ENCODE measurements around the gene CHMP6.

The CHMP6 gene

DNA sequence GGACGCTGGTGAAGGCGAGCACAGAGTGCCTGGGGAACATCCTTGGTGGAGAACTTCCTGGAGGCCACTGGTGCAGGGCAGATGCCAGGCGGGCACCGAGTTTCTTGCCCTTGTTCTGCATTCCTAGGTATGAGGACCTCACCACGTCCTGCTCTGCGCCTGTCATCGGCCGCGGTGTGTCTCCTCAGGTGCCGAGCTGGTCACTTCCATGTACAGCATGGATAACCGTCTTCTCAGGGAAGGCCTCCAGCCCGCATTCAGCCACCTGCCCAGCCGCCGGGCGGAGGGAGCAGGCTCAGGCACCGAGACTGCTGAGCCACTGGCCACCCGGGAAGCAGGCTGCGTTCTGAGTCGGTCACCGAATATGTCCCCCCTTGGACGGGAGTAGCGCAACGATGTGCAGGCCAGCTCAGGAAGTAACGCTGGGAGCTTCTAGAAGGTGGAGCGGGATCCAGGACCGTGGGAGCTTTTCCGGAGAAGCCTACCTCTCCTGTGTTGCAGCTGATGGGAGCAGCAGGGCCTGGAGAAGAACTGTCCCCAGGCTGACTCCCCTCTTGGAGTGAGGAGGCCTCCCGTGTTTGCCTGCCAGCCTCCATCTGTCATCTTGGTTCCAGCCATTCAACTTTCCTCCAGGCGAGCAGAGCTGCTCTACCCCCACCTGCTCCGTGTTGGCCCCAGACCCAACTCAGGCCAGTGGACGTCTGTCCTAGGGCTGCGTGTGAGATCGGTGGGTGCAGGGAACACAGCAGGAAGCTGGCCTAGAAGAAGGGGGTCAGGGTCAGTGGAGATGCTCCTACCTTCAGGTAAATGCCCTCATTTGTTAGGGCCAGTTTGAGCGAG is 41.2 kb downstream of the CHMP6 start:
- DNase-seq = no peak

DNA sequence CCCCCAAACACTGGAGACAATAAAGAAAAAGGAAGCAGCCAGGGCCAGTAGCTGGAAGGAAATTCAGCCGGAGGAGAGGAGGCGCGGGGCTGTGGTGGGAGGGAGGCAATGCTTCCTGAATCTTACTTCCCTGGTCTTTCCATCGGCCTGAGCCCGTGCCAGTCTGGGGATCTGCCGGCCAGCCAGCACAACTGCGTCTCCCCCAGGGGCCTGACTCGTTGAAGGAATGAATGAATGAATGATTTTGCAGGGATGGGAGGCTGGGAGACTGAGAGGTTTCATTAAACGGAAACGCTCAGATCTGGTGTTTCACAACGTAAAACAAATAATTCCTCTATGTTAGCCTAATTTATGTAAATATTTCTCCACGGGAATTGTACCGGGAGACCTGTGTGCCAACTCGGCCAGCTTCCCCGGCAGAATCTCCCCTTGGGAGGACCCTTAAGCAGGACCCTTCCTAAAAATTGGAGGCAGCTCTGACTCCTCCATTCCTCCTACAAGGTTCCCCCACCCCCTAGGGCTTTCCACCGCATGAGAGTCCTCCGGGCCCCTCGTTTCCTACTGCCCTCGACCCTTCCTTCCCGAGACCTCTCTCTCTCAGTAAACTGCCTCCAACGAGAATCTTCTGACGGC is 42.0 kb downstream of the CHMP6 start:
- no peak for DNase-seq

DNA sequence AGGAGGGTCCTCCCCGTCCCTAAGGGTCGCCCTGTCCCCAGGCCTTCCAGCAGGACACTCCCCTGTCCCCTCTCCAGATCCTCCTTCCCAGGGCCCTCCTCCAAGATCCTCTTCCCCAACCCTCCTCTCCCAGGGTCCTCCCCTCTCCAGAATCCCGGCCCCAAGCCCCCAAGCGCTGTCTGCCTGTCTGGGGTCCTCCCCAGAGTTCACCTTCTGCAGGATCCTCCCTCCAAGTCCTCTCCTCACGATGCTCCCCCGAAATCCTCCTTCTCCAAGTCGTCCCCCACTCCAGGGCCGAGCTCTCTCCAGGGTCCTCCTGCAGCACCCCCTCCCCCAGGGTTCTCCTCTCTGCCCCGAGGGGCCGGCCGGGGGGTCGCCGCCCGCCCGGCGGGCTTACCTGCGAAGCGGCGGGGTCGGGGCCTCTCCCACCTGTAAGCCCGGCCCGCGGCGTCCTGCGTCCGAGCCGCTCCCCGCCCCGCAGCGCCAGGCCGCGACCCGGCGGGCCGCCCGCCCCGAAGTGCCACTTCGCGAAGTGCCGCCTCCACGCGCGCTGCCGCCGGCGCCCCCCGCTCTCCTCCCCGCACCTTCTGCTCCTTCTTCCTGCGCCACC is 42.6 kb downstream of the CHMP6 start:
- no peak for DNase-seq

DNA sequence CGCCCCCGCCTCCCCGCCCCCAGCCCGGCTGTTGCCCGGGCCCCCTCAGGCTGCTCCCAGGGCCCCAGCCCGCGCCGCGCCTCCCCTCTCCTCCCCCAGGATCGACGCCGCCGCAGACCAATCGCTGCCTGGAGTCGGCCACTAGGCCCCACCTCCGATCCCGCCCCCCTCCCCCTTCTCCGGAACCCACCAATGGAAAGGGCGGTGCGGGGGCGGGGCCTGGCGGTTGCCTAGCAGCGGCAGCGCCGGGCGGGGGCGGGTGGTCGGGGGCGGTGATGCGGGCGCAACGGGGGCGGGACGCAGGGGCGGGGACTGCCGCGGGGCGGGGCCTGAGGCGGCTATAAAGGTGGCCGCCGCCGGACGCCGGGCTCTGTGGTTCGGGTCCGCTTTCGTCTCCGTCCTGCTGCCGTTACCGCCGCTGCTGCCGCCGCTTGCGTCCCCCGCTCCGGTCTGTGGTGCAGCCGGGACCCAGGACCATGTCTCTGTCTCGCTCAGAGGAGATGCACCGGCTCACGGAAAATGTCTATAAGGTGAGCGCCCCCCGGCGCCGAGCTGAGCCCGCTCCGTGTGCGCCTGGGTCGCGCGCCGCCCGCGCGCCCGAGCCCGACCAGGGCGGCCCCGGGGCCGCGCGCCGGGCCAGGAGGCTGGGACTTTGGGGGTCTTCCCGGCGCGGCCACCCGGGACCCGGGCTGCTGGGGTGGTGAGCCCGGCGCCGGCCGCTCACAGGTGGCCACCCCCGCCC is 43.3 kb downstream of the CHMP6 start, which contains the start of gene BAIAP2:
TSS of gene BAIAP2 (plus strand) at position 373 of the 742 bp plus-strand sequence. CDS start at position 477, 104 bp downstream.
- peak; percentile 94 for DNase-seq

DNA sequence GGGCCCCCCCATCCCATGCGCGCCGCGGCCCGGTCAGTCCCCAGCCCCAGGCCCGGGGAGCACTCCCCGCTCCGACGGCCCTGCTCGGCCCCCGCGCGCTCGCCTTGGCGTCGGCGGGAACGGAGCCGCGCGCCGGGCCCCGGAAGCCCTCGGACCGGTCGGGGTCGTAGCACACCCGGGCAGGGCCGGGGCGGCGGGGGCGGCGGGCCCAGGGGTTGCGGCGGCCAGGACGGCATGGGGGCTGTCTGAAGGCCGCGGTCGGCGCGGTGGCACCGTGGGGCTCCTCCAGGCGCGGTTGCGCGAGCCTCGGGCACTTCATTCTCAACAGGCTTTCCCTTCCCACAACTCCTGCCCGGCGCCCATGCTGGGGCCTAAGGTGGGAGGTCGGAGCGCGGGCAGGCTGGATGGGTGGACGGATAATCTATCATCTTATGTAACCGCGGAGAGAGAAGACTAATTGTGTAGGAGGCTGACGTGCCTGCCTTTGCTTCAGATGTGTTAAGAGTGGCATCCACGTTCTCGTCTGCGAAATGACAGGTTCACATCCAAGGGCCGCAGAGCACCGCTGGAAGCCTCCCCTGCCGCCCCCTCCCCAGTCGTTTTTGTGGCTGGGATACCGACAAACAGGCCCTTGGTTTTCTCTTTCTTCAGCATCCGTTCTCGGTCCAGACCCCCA is 44.0 kb downstream of the CHMP6 start:
- DNase-seq = no peak

DNA sequence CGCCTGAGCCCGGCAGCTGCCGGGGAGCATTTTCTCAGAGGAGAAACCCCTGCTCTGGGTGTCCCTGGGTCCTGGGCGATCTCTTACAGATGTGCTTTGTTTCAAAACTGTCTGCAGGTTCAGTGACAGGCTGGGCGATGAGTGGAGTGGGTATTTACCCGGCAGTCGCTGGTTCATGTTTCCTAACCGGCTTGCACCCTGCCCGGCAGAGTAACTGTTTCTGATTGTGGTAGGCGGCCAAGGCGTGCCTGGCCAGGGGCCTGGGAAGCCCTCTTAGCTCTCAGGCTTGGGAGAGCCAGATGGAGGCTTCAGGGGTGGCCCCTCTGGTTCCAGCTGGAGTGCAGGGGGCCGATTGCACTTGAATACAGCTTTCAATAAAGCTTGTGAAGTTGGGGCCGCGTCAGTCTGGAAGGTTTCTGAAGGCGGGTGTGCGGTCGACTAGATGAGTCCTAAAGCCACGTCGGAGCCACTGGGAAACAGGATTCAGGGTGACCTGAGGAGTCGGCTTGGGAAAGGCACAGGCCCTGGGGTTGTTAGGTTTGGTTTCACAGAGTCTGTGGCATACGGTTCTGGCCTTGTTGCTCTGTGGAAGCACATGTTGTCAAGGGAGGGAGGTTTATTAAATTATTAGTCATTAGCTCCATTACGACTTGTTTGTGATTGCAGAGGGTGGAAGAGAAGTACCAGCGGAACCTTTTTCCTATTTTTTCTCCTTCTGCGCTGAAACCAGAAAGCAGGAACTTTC is 44.7 kb downstream of the CHMP6 start:
- no peak for DNase-seq

DNA sequence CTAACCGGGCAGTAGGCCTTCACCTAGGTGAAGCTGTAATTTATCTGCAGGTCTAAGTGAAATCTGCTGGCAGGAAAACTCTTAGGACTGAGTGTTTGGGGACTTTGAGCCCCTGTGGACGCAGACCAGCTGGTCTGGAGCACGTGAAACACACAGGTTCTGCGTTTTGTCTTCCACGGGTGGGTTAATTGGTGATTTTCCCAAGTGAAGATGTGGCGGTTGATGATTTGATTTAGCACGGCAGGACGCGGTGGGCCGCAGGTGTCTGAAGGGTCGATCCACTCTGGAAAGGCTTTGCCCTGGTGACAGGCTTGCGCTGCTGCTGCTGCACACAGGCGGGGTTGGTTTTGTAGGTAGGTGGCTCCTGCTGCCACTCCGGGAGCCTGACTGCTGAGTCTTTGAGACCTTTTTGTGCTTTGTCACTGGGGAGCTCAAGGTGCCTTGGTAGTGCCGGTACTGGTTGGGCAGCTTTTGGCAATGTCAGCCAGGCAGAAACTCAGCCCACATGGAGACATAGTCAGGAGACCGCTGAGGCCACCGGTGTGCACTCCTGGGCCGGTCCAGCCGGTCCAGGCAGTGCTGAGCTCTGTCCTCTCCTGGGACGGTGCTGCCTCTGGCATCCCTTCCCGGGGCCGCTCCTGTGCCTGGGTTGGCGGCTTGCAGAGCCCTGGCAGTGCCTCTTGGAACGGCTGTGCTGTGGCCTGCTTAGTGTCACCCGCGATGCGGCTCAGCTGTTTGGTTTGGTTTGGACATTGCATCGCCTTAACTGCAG is 45.6 kb downstream of the CHMP6 start:
- DNase-seq = no peak

DNA sequence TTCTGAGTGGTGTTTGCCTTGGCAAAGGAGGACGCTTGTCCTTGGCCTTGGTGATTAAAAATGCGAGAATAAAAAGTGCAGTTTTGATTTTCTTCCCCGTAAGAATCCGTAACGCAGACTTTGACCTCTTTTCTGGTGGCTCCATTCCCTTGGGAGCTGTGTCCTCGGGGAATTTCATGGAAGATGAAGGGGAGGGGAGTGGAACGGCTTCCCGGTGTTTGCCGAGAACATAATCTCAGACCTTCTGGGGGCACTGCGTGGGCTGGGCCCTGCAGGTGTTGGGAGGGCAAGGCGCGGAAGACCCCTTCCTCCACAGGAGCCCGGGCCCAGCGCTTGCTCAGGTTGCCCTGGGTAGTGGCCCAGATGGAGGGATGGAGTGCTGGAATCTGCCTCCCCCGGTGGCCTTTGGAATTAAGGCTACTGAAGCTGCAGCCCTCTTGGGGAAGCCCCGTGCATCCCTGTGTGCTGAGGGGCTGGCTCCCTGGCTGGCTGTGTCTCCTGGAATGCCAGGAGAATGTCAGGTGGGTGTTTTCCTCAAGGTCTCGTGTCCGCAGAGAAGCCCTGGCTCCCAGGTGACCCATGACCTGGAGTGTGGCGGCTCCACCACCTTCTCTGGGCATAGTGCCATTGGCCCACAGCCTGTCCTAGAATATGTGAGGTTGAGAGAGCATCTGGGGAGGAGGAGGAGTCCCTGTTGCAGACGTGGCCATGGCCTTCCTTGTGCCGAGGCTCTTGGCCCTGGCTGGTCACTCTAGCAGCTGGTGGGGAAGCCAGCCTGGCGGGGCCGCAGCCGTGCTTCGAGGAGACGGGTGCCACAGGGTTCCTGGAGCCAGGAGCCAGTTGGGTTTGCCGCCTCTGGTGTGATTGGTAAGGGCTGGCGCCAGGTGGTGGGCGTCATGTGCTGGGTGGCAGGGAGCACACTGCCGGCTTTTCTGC is 46.4 kb downstream of the CHMP6 start:
- no peak for DNase-seq

DNA sequence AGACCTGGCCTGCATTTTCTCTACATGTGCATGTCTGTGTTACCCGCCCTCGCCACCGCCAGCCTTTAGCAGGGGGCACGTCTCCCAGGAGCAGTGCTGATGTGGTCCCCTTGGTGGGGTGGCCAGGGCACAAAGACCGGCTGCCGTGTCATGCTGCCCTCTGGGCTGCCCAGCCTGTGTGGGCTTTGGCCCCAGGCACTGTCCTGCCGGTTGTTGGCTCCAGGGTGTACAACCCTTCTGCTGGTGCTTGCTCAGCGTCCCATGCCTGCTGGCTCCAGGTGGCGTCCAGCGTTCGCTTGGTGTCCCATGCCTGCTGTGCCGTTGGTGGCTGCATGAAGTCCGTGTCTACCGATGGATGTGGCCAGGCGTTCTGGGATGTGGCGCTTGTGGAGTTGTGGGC is 47.5 kb downstream of the CHMP6 start:
- DNase-seq = no peak

DNA sequence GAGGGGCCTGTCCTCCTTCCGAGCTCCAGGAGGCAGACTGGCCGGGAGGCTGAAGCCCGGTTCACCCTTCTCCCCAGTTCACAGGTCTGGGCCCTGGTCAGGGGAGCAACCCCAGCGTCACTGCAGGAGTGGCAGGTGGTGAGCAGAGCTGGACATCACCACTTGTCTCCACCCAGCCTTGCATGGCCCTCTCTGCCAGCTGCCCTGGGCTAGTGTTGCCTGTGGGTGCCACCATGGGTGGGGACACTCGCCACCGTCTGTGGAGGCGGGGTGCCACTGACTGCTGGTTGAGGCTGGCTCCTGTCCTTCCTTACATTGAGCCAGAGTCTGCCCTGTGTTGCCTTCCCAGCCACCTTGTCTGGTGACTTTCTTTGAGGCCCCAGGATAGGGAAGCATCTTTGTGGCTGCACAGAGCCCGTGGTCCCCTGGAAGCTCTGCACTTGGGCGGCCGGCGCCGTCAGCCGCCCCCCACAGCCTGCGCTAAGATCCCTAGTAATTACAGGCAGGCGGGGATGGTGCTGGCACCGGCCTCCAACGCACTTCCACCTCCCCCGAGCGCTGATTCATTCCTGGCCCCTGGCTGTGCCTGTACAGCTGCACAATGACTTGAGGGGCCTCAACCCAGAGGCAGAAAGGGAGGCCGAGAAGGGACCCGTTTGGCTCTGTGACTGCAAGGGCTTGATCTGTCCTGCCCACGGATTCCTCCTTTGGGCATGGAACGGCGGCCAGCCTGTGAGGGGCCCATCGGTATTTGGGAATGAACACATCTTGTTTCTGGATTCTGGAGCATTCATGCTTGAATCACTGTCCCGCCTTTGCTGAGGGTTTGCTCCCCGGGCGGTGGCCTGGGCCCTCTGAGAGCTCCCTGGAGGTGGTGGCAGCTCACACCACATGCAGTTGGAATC is 48.5 kb downstream of the CHMP6 start:
- DNase-seq = peak; percentile 69

DNA sequence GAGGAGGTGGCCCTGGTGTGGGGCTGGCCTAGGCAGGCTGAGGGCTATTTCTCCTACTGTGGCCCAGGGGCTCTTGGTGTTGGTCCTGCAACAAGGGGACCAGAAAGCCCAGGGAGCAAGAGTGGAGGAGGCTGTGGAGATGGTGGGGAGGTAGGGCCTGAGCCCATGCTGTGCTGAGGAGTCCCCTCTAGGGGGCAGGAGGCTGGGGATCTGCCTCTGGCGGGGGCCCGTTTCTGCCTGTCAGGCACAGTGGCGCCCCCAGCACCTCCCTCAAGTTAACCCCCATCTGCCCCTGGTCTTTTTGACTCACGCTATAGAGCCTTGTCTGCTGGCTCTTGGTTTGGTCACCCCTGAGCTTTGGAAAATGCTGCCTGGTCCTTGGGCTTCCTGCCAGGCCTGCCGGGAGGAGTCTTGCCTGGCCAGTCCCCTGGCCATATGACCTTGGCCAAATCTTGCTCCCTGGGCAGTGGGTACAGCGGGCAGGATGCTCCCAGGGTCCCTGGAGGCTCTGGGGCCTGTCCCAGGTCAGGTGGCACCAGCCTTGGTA is 49.2 kb downstream of the CHMP6 start:
- no peak for DNase-seq

DNA sequence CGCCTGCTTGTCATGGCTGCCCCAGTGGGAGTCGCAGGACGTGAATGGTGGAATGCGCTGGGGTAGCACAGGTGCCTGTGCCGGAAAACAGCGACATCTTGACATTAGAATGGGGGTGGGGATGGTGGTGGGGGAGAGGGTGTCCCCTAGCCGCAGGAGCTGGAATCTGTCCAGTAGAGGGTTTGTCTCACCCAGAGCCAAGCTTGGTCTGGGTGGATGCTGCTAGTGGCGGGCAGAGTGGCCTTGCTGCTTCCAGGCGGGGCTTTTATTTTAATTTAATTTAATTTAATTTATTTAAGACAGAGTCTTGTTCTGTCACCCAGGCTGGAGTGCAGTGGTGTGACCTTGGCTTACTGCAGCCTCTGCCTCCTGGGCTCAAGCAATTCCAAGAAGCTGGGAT is 51.0 kb downstream of the CHMP6 start:
- DNase-seq = no peak

DNA sequence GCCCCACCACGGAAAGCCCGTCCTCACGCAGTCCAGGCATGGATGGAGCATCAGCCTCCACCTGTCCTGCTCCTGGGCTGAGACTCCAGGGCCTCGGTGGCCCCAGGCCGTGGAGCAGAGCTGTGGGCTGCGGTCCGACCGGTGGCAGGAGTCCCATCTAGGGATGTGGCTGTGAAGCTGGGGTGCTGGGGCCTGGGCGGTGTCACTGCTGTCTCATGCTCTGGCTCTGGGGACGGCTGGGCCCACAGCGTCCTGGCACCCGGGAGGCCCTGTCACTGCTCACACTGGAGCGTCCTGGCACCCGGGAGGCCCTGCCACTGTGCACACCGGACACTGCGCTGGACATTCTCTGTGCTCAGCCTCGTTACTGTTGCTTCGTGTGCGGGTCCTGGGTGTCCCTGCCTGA is 51.7 kb downstream of the CHMP6 start:
- no peak for DNase-seq

DNA sequence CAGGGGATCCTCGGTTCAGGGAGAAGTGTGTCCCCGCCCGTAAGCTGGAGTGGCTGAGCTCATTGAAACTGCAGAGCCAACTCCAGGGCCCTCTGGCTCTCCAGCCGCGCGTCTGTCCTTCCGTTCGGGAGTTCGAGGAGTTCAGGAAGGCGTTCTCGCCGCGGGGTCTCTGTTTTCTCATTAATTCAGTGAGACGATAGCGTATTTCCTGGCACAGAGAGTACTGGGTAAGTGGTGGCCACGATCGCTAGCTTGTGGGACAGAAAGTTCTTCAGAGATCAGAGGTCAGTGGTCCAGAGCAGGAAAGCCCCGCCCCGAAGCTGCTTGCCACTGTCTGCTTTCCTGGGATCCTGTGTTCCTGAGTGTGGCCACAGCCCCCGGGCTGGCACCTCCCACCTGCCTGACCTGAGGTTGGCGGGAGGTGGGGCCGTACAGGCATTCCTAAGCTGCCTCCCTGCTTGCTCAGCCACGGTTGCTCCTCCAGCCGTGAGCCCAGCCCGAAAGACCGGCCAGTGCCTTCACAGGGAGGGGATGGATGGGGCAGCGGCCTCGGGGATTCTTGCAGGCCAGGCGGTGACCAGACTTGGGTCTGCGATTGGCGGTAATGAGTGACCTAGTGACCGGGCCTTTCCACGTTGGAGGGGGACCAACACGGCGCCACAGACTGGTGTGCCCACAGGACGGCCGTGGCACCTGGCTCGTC is 52.2 kb downstream of the CHMP6 start:
- DNase-seq = no peak

DNA sequence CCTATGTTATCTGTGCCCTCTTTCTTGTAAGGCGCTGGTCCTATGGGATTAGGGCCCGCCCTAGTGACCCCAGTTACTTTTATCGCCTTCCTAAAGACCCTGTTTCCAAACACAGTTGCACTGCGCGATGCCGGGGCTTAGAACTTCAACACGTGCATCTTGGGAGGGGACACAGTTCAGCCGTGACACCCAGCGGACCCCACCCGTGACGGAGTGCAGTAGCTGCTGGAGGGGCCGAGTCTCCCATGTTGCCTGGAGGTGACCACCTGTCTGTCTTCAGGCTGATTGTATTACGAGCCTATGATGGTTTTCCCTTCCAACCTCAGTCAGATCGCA is 52.8 kb downstream of the CHMP6 start:
- no peak for DNase-seq

DNA sequence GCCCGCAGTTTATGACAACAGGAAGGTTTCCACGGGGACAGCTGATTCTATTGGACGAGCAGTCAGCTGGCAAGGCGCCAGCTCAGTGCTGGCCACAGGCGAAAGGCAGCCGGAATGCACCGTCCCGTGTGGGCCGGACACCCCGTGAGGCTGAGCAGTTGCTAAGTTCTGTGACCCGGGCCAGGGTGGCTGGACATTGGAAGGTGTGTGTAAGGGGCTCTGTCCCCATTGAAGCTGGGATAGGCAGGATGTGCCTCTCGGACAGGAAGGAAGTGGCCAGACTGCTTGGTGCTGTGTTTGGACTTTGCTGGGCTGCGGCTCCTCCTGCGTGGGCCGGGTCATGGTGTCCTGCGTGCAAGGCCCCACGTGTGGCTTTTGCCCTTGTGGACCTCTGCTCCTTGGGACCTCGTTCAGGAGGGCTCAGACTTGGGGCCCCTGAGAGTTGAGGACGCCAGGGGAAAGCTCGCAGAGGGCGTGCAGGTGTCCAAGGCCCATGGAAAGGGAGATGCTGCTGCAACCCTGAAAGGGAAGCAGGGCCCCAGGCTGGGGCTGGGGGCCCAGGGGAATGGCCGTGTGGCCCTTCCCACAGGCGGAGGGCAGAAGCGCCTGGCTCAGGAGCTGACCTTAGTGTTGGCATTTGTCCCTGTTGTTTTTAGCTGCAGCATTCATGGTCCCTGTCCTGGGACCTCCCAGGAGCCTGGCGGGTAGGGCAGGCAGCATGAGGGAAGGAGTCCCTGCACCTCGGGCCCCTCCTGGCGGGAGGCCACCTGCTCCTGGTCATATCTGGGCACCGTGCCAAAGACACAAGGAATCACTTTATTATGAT is 53.3 kb downstream of the CHMP6 start:
- peak; percentile 64 for DNase-seq

DNA sequence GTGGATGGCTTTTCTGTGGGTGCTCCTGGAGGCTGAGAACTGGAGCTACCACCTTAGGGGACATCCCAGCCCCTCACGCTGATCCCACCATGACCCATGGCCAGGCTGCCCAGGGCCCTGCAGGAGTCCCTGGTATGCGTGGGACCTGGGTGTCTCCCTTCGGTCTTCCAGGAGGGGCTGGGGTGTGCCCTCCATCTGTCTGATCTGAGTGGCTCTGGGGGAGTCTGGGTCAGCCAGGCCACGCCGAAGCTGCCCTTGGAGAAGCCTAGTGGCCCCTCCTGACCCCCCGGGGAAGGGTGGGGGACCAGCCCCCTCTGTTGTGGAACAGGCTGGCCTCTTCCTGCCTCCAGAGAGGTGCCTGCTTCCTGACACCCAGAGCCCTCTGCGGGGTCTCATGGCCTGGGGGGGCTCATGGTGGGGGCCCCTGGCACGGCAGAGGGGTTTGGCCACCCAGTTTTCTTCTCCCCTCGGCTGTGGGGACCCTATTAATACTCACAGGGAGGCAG is 54.0 kb downstream of the CHMP6 start:
- no peak for DNase-seq

All from COR-L47 (cell line).